Fibroblast of lung (primary cell): ENCODE data around the gene FMNL2. TPM values are rescaled to one million over a fixed set of nuclear protein-coding genes. Genes with fewer than 3 reads are reported as not detected.

Experiments used
- DNase-seq, 2 donors: peaks; one replicate each; pipeline versions ENCODE4 v3.0.0 to v3.0.0-alpha.2; 2010; ENCODE audit warnings: low read depth in 2 of 2
- H2AFZ ChIP-seq: 2 replicates; pipeline ENCODE4 v1.5.1; 2012; ENCODE audit warnings: low read length, control low read depth, inconsistent platforms
- H3K27ac ChIP-seq: 2 replicates; pipeline ENCODE4 v1.5.1; 2011; ENCODE audit warnings: low read length, control low read depth; ENCODE audit not compliant: insufficient read depth
- H3K27me3 ChIP-seq: 2 replicates; pipeline ENCODE4 v1.5.1; 2011; ENCODE audit warnings: mild to moderate bottlenecking, low read length; ENCODE audit not compliant: control insufficient read depth, insufficient read depth
- H3K36me3 ChIP-seq: 2 replicates; pipeline ENCODE4 v1.5.1; 2011; ENCODE audit warnings: low read length; ENCODE audit not compliant: control insufficient read depth, insufficient read depth
- H3K4me1 ChIP-seq: 2 replicates; pipeline ENCODE4 v1.5.1; 2011; ENCODE audit warnings: low read length; ENCODE audit not compliant: control insufficient read depth, insufficient read depth; ENCODE audit errors: extremely low read depth
- H3K4me2 ChIP-seq: 2 replicates; pipeline ENCODE4 v1.5.1; 2011; ENCODE audit warnings: low read length, control low read depth; ENCODE audit not compliant: insufficient read depth; ENCODE audit errors: extremely low read depth
- H3K4me3 ChIP-seq, 4 experiments: fragments of 200-600 bp in 1 of 4; sonication (generic) in 1 of 4; replicated peaks in 1 of 4; 2 replicates each; pipeline ENCODE4 v1.5.1; 2011 to 2016; ENCODE audit warnings: low read length in 4 of 4, low read depth in 3 of 4, mild to moderate bottlenecking in 3 of 4, control low read depth in 2 of 4, inconsistent platforms in 1 of 4, mixed read lengths in 1 of 4; ENCODE audit not compliant: insufficient read depth in 1 of 4; ENCODE audit errors: control extremely low read depth in 1 of 4
- H3K79me2 ChIP-seq: 2 replicates; pipeline ENCODE4 v1.5.1; 2012; ENCODE audit warnings: mild to moderate bottlenecking, low read length, inconsistent platforms; ENCODE audit not compliant: control insufficient read depth, insufficient read depth
- H3K9ac ChIP-seq: 2 replicates; pipeline ENCODE4 v1.5.1; 2011; ENCODE audit warnings: mild to moderate bottlenecking, low read length, control low read depth; ENCODE audit not compliant: insufficient read depth
- H3K9me3 ChIP-seq: 2 replicates; pipeline ENCODE4 v1.5.1; 2012; ENCODE audit warnings: low read depth, low read length; ENCODE audit not compliant: control insufficient read depth, insufficient read depth
- H4K20me1 ChIP-seq: 2 replicates; pipeline ENCODE4 v1.5.1; 2011; ENCODE audit warnings: low read length; ENCODE audit not compliant: control insufficient read depth, insufficient read depth; ENCODE audit errors: extremely low read depth
- EZH2 ChIP-seq: IDR thresholded peaks from 2 replicates; pipeline ENCODE4 v1.5.1; 2012; ENCODE audit warnings: low read length, control low read depth, mild to moderate bottlenecking; ENCODE audit errors: missing control alignments
- polyA plus RNA-seq, 2 donors: library from polyadenylated mRNA; depleted of rRNA in 1 of 2; stranded (reverse) in 1 of 2; unstranded in 1 of 2; fragments of >200 nt; gene quantifications; 2 replicates each; pipeline ENCODE4 v1.2.1, GENCODE V29; 2011 to 2012; ENCODE audit warnings: missing spikeins in 1 of 2
- total RNA-seq: library from RNA; depleted of rRNA; stranded (reverse); fragments of >200 nt; gene quantifications from 2 replicates; pipeline ENCODE4 v1.2.1, GENCODE V29; 2014
- TF ChIP-seq, protein P1 (sequence below), 2 donors: IDR thresholded peaks in 1 of 2; conservative IDR thresholded peaks in 1 of 2; 1 replicate in 1 of 2; 2 replicates in 1 of 2; pipeline ENCODE4 v1.5.1; 2011 to 2012; ENCODE audit warnings: low read length in 2 of 2, control low read depth in 1 of 2, inconsistent platforms in 1 of 2, low read depth in 1 of 2, mild to moderate bottlenecking in 1 of 2

Gene FMNL2
- total and polyA plus RNA-seq, 2 donors (not counting 1 experiment from before 2014, with no cell fraction given) = 12.0 to 30.2 TPM

DNA sequence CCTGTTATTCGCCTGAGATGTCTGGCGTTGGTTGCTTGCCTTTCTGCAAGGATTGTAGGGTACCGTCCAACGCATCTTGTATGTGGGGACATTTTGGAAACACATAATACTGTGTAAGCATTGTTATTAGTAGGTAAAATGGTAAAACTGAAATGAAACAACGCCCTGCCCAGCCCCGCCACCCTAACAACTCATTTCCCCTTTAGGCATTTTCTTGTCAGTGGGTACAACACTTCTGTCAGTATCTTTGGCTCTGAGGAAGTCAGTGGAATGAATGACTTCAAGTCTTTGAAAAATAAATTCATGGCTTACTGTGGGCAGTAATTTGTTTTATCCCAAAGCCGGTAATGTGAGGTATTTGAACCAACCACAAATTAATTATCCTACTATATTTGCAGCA, 86.0 kb downstream of the FMNL2 start:
- Histone ChIP-seq H3K4me1 (peaks cover 13% of the 10 kb centered on the region), H3K27me3 (no peaks in the 10 kb centered on the region), H3K4me2 (peak overlapping the region; percentile 69), H3K36me3 (no peaks in the 10 kb centered on the region), H3K4me3 (no peak overlapping the region), H3K79me2 (peaks cover 5% of the 10 kb centered on the region), H3K9ac (no peak overlapping the region), H3K9me3 (no peaks in the 10 kb centered on the region), H3K27ac (peak overlapping the region; percentile 71), H4K20me1 (no peaks in the 10 kb centered on the region), H2AFZ (no peak overlapping the region)
- no peak for TF ChIP-seq EZH2
- TF ChIP-seq, protein P1, sequence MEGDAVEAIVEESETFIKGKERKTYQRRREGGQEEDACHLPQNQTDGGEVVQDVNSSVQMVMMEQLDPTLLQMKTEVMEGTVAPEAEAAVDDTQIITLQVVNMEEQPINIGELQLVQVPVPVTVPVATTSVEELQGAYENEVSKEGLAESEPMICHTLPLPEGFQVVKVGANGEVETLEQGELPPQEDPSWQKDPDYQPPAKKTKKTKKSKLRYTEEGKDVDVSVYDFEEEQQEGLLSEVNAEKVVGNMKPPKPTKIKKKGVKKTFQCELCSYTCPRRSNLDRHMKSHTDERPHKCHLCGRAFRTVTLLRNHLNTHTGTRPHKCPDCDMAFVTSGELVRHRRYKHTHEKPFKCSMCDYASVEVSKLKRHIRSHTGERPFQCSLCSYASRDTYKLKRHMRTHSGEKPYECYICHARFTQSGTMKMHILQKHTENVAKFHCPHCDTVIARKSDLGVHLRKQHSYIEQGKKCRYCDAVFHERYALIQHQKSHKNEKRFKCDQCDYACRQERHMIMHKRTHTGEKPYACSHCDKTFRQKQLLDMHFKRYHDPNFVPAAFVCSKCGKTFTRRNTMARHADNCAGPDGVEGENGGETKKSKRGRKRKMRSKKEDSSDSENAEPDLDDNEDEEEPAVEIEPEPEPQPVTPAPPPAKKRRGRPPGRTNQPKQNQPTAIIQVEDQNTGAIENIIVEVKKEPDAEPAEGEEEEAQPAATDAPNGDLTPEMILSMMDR (conservative IDR thresholded peaks at IDR 0.05 in 1 of 2, IDR thresholded peaks at IDR 0.05 in 1 of 2; ENCODE audit: low read depth in 1 of 2, low read length in 2 of 2) = no peak
- no peak for DNase-seq

DNA sequence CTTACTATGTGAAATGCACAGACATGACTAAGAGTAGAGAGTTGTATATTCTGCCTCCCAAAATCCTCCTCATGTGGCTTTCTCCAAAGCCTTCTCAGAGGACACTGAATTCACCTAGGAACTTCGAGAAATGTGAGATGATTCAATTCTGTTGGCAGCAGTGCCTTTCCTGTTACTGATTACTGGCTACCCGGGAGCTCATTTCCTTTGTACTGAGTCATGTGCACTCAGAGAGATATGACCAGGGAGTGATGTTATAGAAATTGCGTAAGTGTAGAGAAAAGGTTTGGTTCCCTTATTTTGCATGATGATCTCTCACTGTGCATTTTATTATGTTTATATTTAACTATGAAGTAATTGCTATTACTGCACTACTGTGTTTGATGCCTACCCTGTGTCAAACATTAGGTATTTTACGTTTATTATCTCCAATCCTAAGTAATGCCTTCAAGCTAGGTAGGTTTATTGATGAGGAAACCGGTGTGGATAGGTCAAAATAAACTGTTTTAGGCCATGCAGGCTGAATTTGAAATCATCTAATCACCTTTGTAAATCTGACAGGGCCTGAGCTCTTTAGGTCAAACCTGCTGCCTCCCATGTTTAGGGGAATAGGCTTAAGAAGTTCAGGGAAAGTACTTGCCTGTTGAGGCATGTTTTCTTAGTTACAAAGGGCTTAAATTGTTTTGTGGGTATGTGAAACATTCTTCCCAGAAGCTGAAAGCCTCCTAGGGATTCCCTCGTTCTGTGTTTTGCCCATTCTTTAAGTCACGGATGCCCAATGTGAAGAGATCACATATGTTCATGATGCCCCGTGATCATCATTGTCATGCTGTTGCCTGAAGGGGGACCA, 86.8 kb downstream of the FMNL2 start:
- Histone ChIP-seq H3K79me2 (peaks cover 5% of the 10 kb centered on the region), H3K27ac (peak overlapping the region; percentile 71), H3K4me2 (peak overlapping the region; percentile 69), H2AFZ (no peak overlapping the region), H3K36me3 (no peaks in the 10 kb centered on the region), H3K9me3 (no peaks in the 10 kb centered on the region), H4K20me1 (no peaks in the 10 kb centered on the region), H3K4me3 (no peak overlapping the region), H3K4me1 (peaks cover 13% of the 10 kb centered on the region), H3K9ac (no peak overlapping the region), H3K27me3 (no peaks in the 10 kb centered on the region)
- TF ChIP-seq, protein P1 (conservative IDR thresholded peaks at IDR 0.05 in 1 of 2, IDR thresholded peaks at IDR 0.05 in 1 of 2; ENCODE audit: low read depth in 1 of 2, low read length in 2 of 2) = no peak
- no peak for TF ChIP-seq EZH2
- peak; percentile 96 to 99 for DNase-seq

DNA sequence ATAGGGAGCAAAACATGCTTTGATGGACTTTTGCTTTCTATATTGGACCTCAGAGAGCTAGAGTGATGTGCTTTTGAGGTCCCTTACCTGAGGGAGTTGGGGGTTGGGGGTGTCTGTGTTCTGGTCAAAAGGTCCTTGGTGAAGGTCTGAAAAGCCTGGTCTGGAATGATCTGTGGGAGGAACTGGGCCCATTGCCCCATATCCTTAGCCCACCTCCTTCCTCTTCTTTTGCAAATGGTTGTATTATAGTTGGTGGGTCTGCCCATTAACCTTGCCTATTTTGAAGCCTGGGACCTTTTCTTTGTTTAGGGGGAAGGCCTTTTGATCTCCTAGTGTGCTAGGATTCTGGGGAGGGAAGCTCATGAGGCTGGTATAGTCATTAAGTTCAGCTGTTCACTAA, 88.7 kb downstream of the FMNL2 start:
- H3K4me1 ChIP-seq = peaks cover 13% of the 10 kb centered on the region
- H3K36me3 ChIP-seq = no peaks in the 10 kb centered on the region
- H3K27me3 ChIP-seq = no peaks in the 10 kb centered on the region
- H2AFZ ChIP-seq = no peak overlapping the region
- H3K27ac ChIP-seq = no peak overlapping the region
- no peak overlapping the region for H3K9ac ChIP-seq
- no peaks in the 10 kb centered on the region for H3K9me3 ChIP-seq
- no peak for DNase-seq
- TF ChIP-seq, protein P1 (conservative IDR thresholded peaks at IDR 0.05 in 1 of 2, IDR thresholded peaks at IDR 0.05 in 1 of 2; ENCODE audit: low read depth in 1 of 2, low read length in 2 of 2) = no peak
- no peak for TF ChIP-seq EZH2
- no peak overlapping the region for H3K4me2 ChIP-seq
- H4K20me1 ChIP-seq = no peaks in the 10 kb centered on the region
- H3K79me2 ChIP-seq = peaks cover 5% of the 10 kb centered on the region
- H3K4me3 ChIP-seq = no peak overlapping the region
